H9 (cell line): Measurements from ENCODE around the gene POMGNT2. TPM values are rescaled to one million over a fixed set of nuclear protein-coding genes. Genes with fewer than 3 reads are reported as not detected.

Experiments used
- DNase-seq: peaks from one replicate; pipeline ENCODE4 v3.0.0-alpha.2; 2017
- H2AFZ ChIP-seq: one replicate; pipeline ENCODE4 v1.6.1; 2013; ENCODE audit warnings: mild to moderate bottlenecking, low read length, control low read depth, moderate library complexity
- H2AK5ac ChIP-seq: 2 replicates; pipeline ENCODE4 v1.6.1; 2013; ENCODE audit warnings: low read length, control low read depth, mixed read lengths; ENCODE audit not compliant: insufficient read length
- H2BK120ac ChIP-seq: one replicate; pipeline ENCODE4 v1.6.1; 2013; ENCODE audit warnings: low read depth, mild to moderate bottlenecking, low read length, control low read depth, inconsistent platforms; ENCODE audit not compliant: poor library complexity, severe bottlenecking
- H2BK12ac ChIP-seq: 2 replicates; pipeline ENCODE4 v1.6.1; 2013; ENCODE audit warnings: low read length, control low read depth, mixed read lengths, low read depth; ENCODE audit not compliant: insufficient read length
- H2BK15ac ChIP-seq: 2 replicates; pipeline ENCODE4 v1.6.1; 2013; ENCODE audit warnings: low read depth, low read length, control low read depth
- H2BK20ac ChIP-seq: one replicate; pipeline ENCODE4 v1.6.1; 2013; ENCODE audit warnings: low read depth, mild to moderate bottlenecking, low read length, control low read depth, inconsistent platforms; ENCODE audit not compliant: poor library complexity, severe bottlenecking
- H2BK5ac ChIP-seq: 2 replicates; pipeline ENCODE4 v1.6.1; 2013; ENCODE audit warnings: low read length, control low read depth, mixed read lengths; ENCODE audit not compliant: insufficient read length
- H3K14ac ChIP-seq: 2 replicates; pipeline ENCODE4 v1.6.1; 2013; ENCODE audit warnings: low read length, control low read depth; ENCODE audit not compliant: insufficient read depth
- H3K18ac ChIP-seq: 2 replicates; pipeline ENCODE4 v1.6.1; 2013; ENCODE audit warnings: low read depth, mild to moderate bottlenecking, mixed read lengths, low read length, control low read depth; ENCODE audit not compliant: insufficient read length
- H3K23ac ChIP-seq: 2 replicates; pipeline ENCODE4 v1.6.1; 2013; ENCODE audit warnings: low read length, control low read depth, mixed read lengths, low read depth; ENCODE audit not compliant: insufficient read length
- H3K23me2 ChIP-seq: 2 replicates; pipeline ENCODE4 v1.6.1; 2013; ENCODE audit warnings: low read depth, mild to moderate bottlenecking, mixed read lengths, low read length, control low read depth; ENCODE audit not compliant: insufficient read length, poor library complexity, severe bottlenecking
- H3K27ac ChIP-seq: 2 replicates; pipeline ENCODE4 v1.5.1; 2013; ENCODE audit warnings: low read length, control low read depth, mixed read lengths, low read depth; ENCODE audit not compliant: insufficient read length
- H3K27me3 ChIP-seq: 2 replicates; pipeline ENCODE4 v1.6.1; 2013; ENCODE audit warnings: low read length, control low read depth, inconsistent platforms; ENCODE audit not compliant: insufficient read depth
- H3K4ac ChIP-seq: 2 replicates; pipeline ENCODE4 v1.6.1; 2013; ENCODE audit warnings: low read depth, mild to moderate bottlenecking, control low read depth, inconsistent platforms, low read length, moderate library complexity
- H3K4me1 ChIP-seq: 2 replicates; pipeline ENCODE4 v1.6.1; 2013; ENCODE audit warnings: low read length, control low read depth, inconsistent platforms; ENCODE audit not compliant: insufficient read depth
- H3K4me2 ChIP-seq: 2 replicates; pipeline ENCODE4 v1.6.1; 2013; ENCODE audit warnings: low read length, control low read depth, mixed read lengths; ENCODE audit not compliant: insufficient read length, insufficient read depth
- H3K56ac ChIP-seq: 2 replicates; pipeline ENCODE4 v1.6.1; 2013; ENCODE audit warnings: low read depth, mild to moderate bottlenecking, mixed read lengths, low read length, control low read depth; ENCODE audit not compliant: insufficient read length
- H3K79me1 ChIP-seq: 2 replicates; pipeline ENCODE4 v1.6.1; 2013; ENCODE audit warnings: low read depth, mild to moderate bottlenecking, moderate library complexity, low read length, control low read depth, inconsistent platforms; ENCODE audit not compliant: insufficient read depth, poor library complexity, severe bottlenecking
- H3K79me2 ChIP-seq: 2 replicates; pipeline ENCODE4 v1.6.1; 2013; ENCODE audit warnings: low read length, control low read depth, inconsistent platforms; ENCODE audit not compliant: insufficient read depth
- H3K9ac ChIP-seq: 2 replicates; pipeline ENCODE4 v1.6.1; 2013; ENCODE audit warnings: low read length, control low read depth, mixed read lengths; ENCODE audit not compliant: insufficient read length; ENCODE audit errors: extremely low read depth
- H3K9me3 ChIP-seq: one replicate; pipeline ENCODE4 v1.6.1; 2013; ENCODE audit warnings: low read depth, low read length, inconsistent platforms; ENCODE audit not compliant: control insufficient read depth
- H3T11ph ChIP-seq: one replicate; pipeline ENCODE4 v1.6.1; 2013; ENCODE audit warnings: mild to moderate bottlenecking, low read length, control low read depth, inconsistent platforms
- H4K20me1 ChIP-seq: one replicate; pipeline ENCODE4 v1.6.1; 2013; ENCODE audit not compliant: control insufficient read depth, insufficient read length, insufficient read depth
- H4K5ac ChIP-seq: 2 replicates; pipeline ENCODE4 v1.6.1; 2013; ENCODE audit warnings: low read depth, mild to moderate bottlenecking, mixed read lengths, low read length, control low read depth; ENCODE audit not compliant: insufficient read length
- H4K8ac ChIP-seq: replicated peaks from 2 replicates; pipeline ENCODE4 v1.6.1; 2013; ENCODE audit warnings: low read length, control low read depth, mixed read lengths, low read depth; ENCODE audit not compliant: insufficient read length
- H4K91ac ChIP-seq: 2 replicates; pipeline ENCODE4 v1.6.1; 2013; ENCODE audit warnings: low read depth, mild to moderate bottlenecking, moderate library complexity, mixed read lengths, low read length, control low read depth; ENCODE audit not compliant: insufficient read length
- H3K27ac Mint-ChIP-seq, 3 experiments: 2 replicates in 2 of 3; 3 replicates in 1 of 3; pipeline ENCODE4 v1.8.0; 2020 to 2021; ENCODE audit warnings: mixed read lengths in 3 of 3, mild to moderate bottlenecking in 1 of 3, moderate library complexity in 1 of 3
- H3K27me3 Mint-ChIP-seq: 2 replicates; pipeline ENCODE4 v1.8.0; 2021; ENCODE audit warnings: low read depth, mild to moderate bottlenecking, moderate library complexity, mixed read lengths
- H3K36me3 Mint-ChIP-seq, 3 experiments: 2 replicates in 2 of 3; 3 replicates in 1 of 3; pipeline ENCODE4 v1.8.0; 2020 to 2021; ENCODE audit warnings: low read depth in 3 of 3, mixed read lengths in 3 of 3; ENCODE audit not compliant: insufficient read depth in 1 of 3
- H3K4me1 Mint-ChIP-seq, 2 experiments: 2 replicates each; pipeline ENCODE4 v1.8.0; 2020; ENCODE audit warnings: mixed read lengths in 2 of 2
- H3K4me3 Mint-ChIP-seq, 2 experiments: 2 replicates in 1 of 2; 3 replicates in 1 of 2; pipeline ENCODE4 v1.8.0; 2020 to 2021; ENCODE audit warnings: mild to moderate bottlenecking in 2 of 2, mixed read lengths in 2 of 2, moderate library complexity in 1 of 2
- H3K9me3 Mint-ChIP-seq, 2 experiments: 2 replicates in 1 of 2; 3 replicates in 1 of 2; pipeline ENCODE4 v1.8.0; 2020; ENCODE audit warnings: mild to moderate bottlenecking in 2 of 2, mixed read lengths in 2 of 2, moderate library complexity in 1 of 2
- WGBS: extraction: QIAGEN DNeasy Blood & Tissue Kit; methylation state at CpG from one replicate; pipeline ENCODE4 v1.1.7; 2013; ENCODE audit warnings: missing lambda C conversion rate, low lambda C conversion rate, mixed read lengths; ENCODE audit not compliant: insufficient read length; ENCODE audit errors: extremely low coverage; 5-methylcytosine and 5-hydroxymethylcytosine counted together
- total RNA-seq: library from RNA; stranded (reverse); gene quantifications from 2 replicates; pipeline ENCODE4 v1.2.1, GENCODE V29; 2021
- TF ChIP-seq, protein P1 (sequence below): fragments of 200-600 bp; sonication (generic); conservative IDR thresholded peaks from 3 replicates; pipeline ENCODE4 v1.8.0; 2021; ENCODE audit warnings: antibody characterized with exemption, mild to moderate bottlenecking

POMGNT2 gene
- total RNA-seq, 1 experiment from 2014 or later: 14.0 TPM

DNA sequence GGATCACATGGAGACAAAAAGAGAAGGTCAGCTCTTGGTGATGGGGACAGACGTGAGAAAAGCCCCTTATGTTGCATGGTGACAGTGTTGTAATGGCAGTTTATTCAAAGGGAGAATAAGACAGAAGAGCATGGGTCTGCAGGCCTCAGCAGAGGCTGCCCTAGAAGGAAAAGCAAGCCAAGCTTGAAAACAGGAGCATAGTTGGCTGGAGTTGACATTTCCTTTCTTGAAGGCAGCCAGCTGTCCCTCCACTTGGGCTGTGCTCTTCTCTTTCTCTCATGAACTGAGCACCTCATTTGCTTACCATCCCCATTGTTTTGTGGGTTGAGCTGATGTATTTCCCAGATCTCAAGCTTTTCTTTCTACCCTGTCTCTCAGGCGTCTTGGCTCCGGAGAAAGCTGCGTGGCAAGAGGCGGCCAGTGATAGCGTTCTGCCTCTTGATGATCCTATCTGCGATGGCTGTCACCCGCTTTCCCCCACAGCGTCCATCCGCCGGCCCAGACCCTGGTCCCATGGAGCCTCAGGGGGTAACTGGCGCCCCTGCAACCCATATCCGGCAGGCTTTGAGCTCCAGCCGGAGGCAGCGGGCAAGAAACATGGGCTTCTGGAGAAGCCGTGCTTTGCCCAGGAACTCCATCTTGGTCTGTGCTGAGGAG lies 73.9 kb downstream of the POMGNT2 start:
- H3K4me2 ChIP-seq: no peak overlapping the region
- H3K56ac ChIP-seq: no peak overlapping the region
- no peak overlapping the region for H2BK5ac ChIP-seq
- no peaks in the 10 kb centered on the region for H3K27me3 ChIP-seq
- WGBS: no CpG with 5 or more reads among the region's 16 CpGs
- H3K79me1 ChIP-seq: no peaks in the 10 kb centered on the region
- Mint-ChIP-seq H3K27me3 (no peaks in the 10 kb centered on the region), H3K27ac (no peak overlapping the region), H3K4me3 (no peak overlapping the region), H3K9me3 (no peaks in the 10 kb centered on the region), H3K36me3 (no peaks in the 10 kb centered on the region; a peak in 1 of 7 replicates), H3K4me1 (no peaks in the 10 kb centered on the region)
- no peak overlapping the region for H3K18ac ChIP-seq
- no peak overlapping the region for H3K27ac ChIP-seq
- no peak overlapping the region for H2BK20ac ChIP-seq
- no peak overlapping the region for H3K9ac ChIP-seq
- H3K79me2 ChIP-seq: no peaks in the 10 kb centered on the region
- H2AK5ac ChIP-seq: no peak overlapping the region
- no peak overlapping the region for H2BK12ac ChIP-seq
- H3K4me1 ChIP-seq: no peaks in the 10 kb centered on the region
- H2BK120ac ChIP-seq: no peak overlapping the region
- no peak overlapping the region for H3K4ac ChIP-seq
- H3T11ph ChIP-seq: no peak overlapping the region
- no peaks in the 10 kb centered on the region for H3K23me2 ChIP-seq
- H3K23ac ChIP-seq: no peak overlapping the region
- no peak for DNase-seq
- H2AFZ ChIP-seq: no peak overlapping the region
- H2BK15ac ChIP-seq: no peak overlapping the region
- no peaks in the 10 kb centered on the region for H3K9me3 ChIP-seq
- no peaks in the 10 kb centered on the region for H4K20me1 ChIP-seq
- no peak overlapping the region for H4K91ac ChIP-seq
- no peak overlapping the region for H4K8ac ChIP-seq
- no peak overlapping the region for H3K14ac ChIP-seq
- TF ChIP-seq, protein P1, sequence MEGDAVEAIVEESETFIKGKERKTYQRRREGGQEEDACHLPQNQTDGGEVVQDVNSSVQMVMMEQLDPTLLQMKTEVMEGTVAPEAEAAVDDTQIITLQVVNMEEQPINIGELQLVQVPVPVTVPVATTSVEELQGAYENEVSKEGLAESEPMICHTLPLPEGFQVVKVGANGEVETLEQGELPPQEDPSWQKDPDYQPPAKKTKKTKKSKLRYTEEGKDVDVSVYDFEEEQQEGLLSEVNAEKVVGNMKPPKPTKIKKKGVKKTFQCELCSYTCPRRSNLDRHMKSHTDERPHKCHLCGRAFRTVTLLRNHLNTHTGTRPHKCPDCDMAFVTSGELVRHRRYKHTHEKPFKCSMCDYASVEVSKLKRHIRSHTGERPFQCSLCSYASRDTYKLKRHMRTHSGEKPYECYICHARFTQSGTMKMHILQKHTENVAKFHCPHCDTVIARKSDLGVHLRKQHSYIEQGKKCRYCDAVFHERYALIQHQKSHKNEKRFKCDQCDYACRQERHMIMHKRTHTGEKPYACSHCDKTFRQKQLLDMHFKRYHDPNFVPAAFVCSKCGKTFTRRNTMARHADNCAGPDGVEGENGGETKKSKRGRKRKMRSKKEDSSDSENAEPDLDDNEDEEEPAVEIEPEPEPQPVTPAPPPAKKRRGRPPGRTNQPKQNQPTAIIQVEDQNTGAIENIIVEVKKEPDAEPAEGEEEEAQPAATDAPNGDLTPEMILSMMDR: no peak
- no peak overlapping the region for H4K5ac ChIP-seq
